Parathyroid adenoma (tissue), 2 donors: ENCODE measurements around the gene C8G.

Source experiments
- H2AFZ ChIP-seq: fragments of 300-600 bp; sonication (generic); one replicate; pipeline ENCODE4 v1.7.0; 2017; ENCODE audit warnings: antibody characterized with exemption, mild to moderate bottlenecking
- H3K27ac ChIP-seq: fragments of 300-600 bp; sonication (generic); one replicate; pipeline ENCODE4 v1.7.0; 2017
- H3K27me3 ChIP-seq: fragments of 300-600 bp; sonication (generic); one replicate; pipeline ENCODE4 v1.7.0; 2017; ENCODE audit warnings: low read length; ENCODE audit not compliant: control insufficient read depth, insufficient read depth
- H3K36me3 ChIP-seq: fragments of 300-600 bp; sonication (generic); one replicate; pipeline ENCODE4 v1.7.0; 2017; ENCODE audit warnings: low read length; ENCODE audit not compliant: control insufficient read depth, insufficient read depth
- H3K4me1 ChIP-seq: fragments of 300-600 bp; sonication (generic); one replicate; pipeline ENCODE4 v1.7.0; 2017; ENCODE audit warnings: control low read depth
- H3K4me2 ChIP-seq: fragments of 300-600 bp; sonication (generic); one replicate; pipeline ENCODE4 v1.7.0; 2017; ENCODE audit warnings: low read length
- H3K4me3 ChIP-seq: fragments of 300-600 bp; sonication (generic); one replicate; pipeline ENCODE4 v1.7.0; 2017; ENCODE audit warnings: low read depth, low read length
- H3K79me2 ChIP-seq: fragments of 300-600 bp; sonication (generic); one replicate; pipeline ENCODE4 v1.7.0; 2017; ENCODE audit warnings: control low read depth
- H3K9ac ChIP-seq: fragments of 300-600 bp; sonication (generic); one replicate; pipeline ENCODE4 v1.7.0; 2017; ENCODE audit warnings: mild to moderate bottlenecking
- H3K9me3 ChIP-seq: fragments of 300-600 bp; sonication (generic); one replicate; pipeline ENCODE4 v1.7.0; 2017; ENCODE audit warnings: low read length; ENCODE audit not compliant: control insufficient read depth
- CTCF ChIP-seq: fragments of 300-600 bp; sonication (generic); IDR thresholded peaks from one replicate; pipeline ENCODE4 v1.7.0; 2017; ENCODE audit warnings: antibody characterized with exemption, mild to moderate bottlenecking
- donor health status: primary hyperparathyroidism.

Gene C8G

GRCh38 chr9:136970361-136970760, 25.3 kb downstream of the C8G start:
- H3K36me3 ChIP-seq: no peaks in the 10 kb centered on the region
- H3K79me2 ChIP-seq: no peaks in the 10 kb centered on the region
- no peaks in the 10 kb centered on the region for H3K27me3 ChIP-seq
- H3K9me3 ChIP-seq: no peaks in the 10 kb centered on the region
- no peak overlapping the region for H2AFZ ChIP-seq
- H3K4me1 ChIP-seq: no peaks in the 10 kb centered on the region
- H3K4me2 ChIP-seq: no peak overlapping the region
- no peak for TF ChIP-seq CTCF
- no peak overlapping the region for H3K27ac ChIP-seq
- no peak overlapping the region for H3K4me3 ChIP-seq
- H3K9ac ChIP-seq: no peak overlapping the region

- Histone ChIP-seq H3K4me2 (no peak overlapping the region), H3K9ac (no peak overlapping the region), H2AFZ (no peak overlapping the region), H3K79me2 (no peaks in the 10 kb centered on the region), H3K4me3 (no peak overlapping the region), H3K4me1 (no peaks in the 10 kb centered on the region), H3K9me3 (no peaks in the 10 kb centered on the region), H3K27ac (no peak overlapping the region), H3K36me3 (no peaks in the 10 kb centered on the region), H3K27me3 (no peaks in the 10 kb centered on the region)
- TF ChIP-seq CTCF: no peak
Observed at GRCh38 chr9:136971746-136972145, 26.7 kb downstream of the C8G start.

- no peak overlapping the region for H2AFZ ChIP-seq
- H3K79me2 ChIP-seq: no peaks in the 10 kb centered on the region
- no peaks in the 10 kb centered on the region for H3K4me1 ChIP-seq
- no peak overlapping the region for H3K27ac ChIP-seq
- H3K4me3 ChIP-seq: no peak overlapping the region
- H3K27me3 ChIP-seq: no peaks in the 10 kb centered on the region
- no peaks in the 10 kb centered on the region for H3K9me3 ChIP-seq
- H3K9ac ChIP-seq: no peak overlapping the region
- H3K36me3 ChIP-seq: no peaks in the 10 kb centered on the region
- no peak overlapping the region for H3K4me2 ChIP-seq
- TF ChIP-seq CTCF: no peak
Observed at GRCh38 chr9:136972335-136972734, 27.3 kb downstream of the C8G start.

GRCh38 chr9:136972743-136973142, 27.7 kb downstream of the C8G start:
- Histone ChIP-seq H3K4me2 (no peak overlapping the region), H3K36me3 (no peaks in the 10 kb centered on the region), H2AFZ (no peak overlapping the region), H3K27me3 (no peaks in the 10 kb centered on the region), H3K4me1 (no peaks in the 10 kb centered on the region), H3K4me3 (no peak overlapping the region), H3K79me2 (no peaks in the 10 kb centered on the region), H3K27ac (no peak overlapping the region), H3K9me3 (no peaks in the 10 kb centered on the region), H3K9ac (no peak overlapping the region)
- no peak for TF ChIP-seq CTCF

GRCh38 chr9:136973618-136974617, 28.9 kb downstream of the C8G start:
- no peak overlapping the region for H3K27ac ChIP-seq
- no peaks in the 10 kb centered on the region for H3K4me1 ChIP-seq
- no peak overlapping the region for H3K4me3 ChIP-seq
- H3K9ac ChIP-seq: no peak overlapping the region
- H3K36me3 ChIP-seq: no peaks in the 10 kb centered on the region
- no peaks in the 10 kb centered on the region for H3K27me3 ChIP-seq
- no peak for TF ChIP-seq CTCF
- no peak overlapping the region for H3K4me2 ChIP-seq
- H3K9me3 ChIP-seq: no peaks in the 10 kb centered on the region
- H2AFZ ChIP-seq: no peak overlapping the region
- no peaks in the 10 kb centered on the region for H3K79me2 ChIP-seq
